HG02885 (cell line): ENCODE results near the gene ADIRF.
"Not testable (repeated sequence)": the region's sequence is repeated elsewhere in the genome, so short reads cannot be mapped to it uniquely, and the experiment has no call there.

Source experiments
- ATAC-seq: cut with Tn5 transposase; IDR thresholded peaks from one replicate; pipeline ENCODE4 v1.9.1; 2021; ENCODE audit warnings: mild to moderate bottlenecking; ENCODE audit not compliant: unreplicated experiment, poor library complexity

The ADIRF gene

GRCh38 chr10:86968271-86968993 lies at the start of gene ADIRF:
TSS of gene ADIRF (plus strand) at chr10:86968482. CDS start at chr10:86968545, 63 bp downstream.
- no peak for ATAC-seq

DNA sequence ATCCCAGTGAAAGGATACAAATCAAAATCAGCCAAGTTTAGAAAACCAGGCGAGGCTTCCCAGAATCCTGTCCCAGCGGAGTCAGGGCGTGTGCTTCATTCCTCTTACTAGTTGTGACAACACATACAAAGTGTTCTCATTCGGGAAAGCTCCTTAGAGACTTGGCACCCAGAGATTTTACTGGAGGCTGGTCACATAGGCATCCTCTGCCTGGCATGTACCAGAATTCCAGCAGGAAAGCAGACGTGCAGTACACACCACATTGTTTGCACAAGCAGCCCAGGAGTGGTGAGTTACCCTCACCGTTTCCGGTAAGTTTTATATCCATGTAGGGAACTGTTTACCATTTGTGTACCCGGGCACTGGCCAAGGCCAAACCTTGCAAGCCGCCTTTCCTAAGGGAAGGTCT lies 45.7 kb upstream of the ADIRF start:
- no peak for ATAC-seq

DNA sequence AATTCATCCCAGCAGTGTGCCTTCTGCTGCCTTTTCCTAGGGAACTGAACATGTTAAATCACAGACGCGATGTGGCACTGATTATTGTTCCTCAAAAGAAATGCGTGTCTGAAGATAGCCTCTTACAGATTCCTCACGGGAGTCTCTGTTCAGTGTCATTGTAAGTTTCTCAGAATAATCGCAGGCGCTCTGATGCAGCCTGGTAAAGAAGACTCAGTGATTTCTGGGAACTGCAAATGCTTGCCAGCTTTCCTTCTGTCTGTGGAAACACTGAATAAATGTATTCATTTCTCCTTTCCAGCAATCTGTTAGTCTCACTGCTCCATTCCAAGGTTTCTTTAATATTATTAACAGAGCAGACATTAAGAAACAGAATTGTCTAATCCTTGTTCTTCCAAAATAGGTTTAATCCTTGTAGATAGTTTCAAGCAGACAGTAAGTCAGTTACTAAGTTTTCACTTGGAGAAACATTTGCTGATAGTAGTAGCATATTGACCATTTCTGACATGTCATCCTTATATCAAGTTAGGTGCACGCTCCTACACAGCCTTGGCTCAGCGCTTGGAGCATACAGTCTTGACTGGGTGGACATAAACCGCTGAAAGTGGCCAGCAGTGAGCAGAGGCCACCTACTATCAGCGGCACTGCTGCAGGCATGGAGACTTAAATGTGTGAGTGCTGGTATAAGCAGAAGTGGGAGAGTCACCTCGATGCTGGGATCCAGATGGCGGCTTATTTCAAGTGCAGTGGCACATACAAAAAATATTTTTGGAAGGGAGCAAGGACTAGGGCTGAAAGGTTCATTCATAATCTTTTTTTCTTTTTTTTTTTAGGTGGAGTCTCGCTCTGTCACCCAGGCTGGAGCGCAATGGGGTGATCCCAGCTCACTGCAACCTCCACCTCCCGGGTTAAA lies 38.6 kb upstream of the ADIRF start:
- no peak for ATAC-seq

DNA sequence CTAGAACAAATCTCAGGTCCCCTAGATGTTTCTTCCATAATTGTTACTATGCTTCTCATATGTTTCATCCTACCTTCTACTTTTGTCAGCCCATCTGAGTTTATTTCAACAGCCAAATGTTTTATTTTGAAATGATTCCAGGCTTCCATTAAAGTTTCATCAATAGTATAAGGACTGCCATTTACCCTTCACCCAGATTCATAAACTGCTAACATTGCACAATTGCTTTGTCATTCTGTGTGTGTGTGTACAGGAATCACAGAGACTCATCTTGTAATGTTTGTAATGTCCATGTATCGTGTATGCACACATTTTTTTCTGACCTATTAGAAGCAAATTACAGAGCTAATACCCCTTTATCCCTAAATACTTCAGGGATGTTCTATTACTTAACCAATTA lies 36.4 kb upstream of the ADIRF start:
- ATAC-seq = no peak

DNA sequence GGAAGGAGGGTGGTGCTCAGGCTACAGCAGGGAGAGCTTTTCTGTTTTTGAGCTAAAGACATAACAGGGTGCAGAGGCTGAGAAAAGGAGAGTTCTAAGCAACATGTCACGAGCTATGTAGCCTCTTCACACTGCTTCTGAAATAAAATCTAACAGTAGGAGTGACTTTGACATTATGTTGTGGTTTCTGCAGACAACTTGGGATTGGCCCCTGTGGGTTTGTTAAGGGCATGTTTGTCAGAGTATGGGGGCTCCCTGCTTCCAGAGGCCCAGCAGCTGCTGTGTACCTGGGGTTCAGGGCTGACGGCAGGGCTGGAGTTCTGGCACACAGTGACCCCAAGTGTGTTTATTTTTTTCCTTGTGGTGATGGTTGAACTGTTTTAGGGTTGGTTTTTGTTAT lies 35.6 kb upstream of the ADIRF start:
- no peak for ATAC-seq

- ATAC-seq = not testable (repeated sequence)
Measured at GRCh38 chr10:86934162-86934711, 34.0 kb upstream of the ADIRF start.

DNA sequence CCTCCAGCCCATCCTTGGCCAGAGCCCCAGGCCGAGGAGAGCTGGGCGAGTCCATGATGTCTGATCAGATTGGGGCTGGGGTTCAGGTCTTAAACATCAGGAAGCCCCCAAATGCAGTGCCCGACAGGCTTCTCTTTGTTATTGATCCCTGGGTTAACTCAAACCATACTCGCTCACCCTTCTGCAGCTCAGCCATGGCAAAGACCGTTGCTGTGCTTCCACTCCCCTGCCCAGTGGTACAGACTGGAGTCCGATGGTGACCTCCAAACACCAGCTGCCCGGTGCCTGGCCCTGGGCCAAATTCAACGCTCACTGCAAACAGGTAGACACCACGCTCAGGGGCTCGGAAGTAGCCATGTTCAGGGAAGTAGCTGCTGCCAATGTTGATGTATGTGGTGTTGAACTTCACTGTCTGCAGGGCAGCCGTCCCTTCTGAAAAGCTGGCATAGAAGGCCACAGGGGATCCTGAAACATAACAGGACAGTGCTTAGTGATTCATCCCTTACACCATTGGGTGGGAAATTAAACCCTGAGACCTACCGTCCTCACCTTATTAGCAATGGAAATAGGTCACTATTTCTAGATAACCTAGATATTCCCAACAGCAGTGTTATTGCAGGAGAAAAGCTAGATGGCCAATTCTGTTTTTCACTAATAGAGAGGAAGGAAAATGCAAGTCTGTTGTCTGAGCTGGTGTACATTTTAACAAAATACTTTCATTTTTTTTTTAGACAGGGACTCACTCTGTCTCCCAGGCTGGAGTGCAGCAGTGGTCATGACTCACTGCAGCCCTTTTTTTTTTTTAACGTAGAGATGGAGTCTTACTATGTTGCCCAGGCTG lies 31.4 kb upstream of the ADIRF start:
- ATAC-seq = no peak

GRCh38 chr10:86937502-86938154 lies 30.7 kb upstream of the ADIRF start:
- no peak for ATAC-seq

GRCh38 chr10:86938260-86938659 lies 30.0 kb upstream of the ADIRF start:
- ATAC-seq = no peak

DNA sequence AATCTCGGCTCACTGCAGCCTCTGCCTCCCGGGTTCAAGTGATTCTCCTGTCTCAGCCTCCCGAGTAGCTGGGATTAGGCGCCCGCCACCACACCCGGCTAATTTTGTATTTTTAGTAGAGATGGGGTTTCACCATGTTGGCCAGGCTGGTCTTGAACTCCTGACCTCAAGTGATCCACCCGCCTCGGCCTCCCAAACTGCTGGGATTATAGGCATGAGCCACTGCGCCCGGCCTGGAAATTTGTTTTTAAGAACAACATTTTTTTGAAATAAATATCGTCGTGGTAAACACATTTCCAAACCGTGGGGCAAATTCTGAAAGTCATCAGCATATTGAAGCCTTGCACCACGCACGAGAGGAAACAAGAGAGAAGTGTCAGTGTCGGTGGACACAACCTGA lies 28.2 kb upstream of the ADIRF start:
- ATAC-seq = not testable (repeated sequence)

- no peak for ATAC-seq
Measured at GRCh38 chr10:86940677-86941076, 27.6 kb upstream of the ADIRF start.

DNA sequence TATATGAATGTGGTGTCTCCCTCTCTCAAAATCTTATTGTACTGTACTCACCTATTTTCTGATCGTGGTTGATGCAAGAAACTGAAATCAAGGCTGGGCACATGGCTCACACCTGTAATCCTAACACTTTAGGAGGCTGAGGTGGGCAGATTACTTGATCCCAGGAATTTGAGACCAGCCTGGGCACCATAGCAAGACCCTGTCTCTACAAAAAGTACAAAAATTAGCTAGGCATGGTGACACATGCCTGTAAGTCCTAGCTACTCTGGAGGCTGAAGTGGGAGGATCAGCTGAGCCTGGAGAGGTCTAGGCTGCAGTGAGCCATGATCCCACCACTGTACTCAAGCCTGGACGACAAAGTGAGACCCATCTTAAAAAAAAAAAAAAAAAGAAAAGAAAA lies 26.9 kb upstream of the ADIRF start:
- ATAC-seq = no peak

- ATAC-seq = no peak
Measured at GRCh38 chr10:86941991-86942421, 26.3 kb upstream of the ADIRF start.

- ATAC-seq = no peak
Measured at GRCh38 chr10:86942441-86943315, 25.6 kb upstream of the ADIRF start.

DNA sequence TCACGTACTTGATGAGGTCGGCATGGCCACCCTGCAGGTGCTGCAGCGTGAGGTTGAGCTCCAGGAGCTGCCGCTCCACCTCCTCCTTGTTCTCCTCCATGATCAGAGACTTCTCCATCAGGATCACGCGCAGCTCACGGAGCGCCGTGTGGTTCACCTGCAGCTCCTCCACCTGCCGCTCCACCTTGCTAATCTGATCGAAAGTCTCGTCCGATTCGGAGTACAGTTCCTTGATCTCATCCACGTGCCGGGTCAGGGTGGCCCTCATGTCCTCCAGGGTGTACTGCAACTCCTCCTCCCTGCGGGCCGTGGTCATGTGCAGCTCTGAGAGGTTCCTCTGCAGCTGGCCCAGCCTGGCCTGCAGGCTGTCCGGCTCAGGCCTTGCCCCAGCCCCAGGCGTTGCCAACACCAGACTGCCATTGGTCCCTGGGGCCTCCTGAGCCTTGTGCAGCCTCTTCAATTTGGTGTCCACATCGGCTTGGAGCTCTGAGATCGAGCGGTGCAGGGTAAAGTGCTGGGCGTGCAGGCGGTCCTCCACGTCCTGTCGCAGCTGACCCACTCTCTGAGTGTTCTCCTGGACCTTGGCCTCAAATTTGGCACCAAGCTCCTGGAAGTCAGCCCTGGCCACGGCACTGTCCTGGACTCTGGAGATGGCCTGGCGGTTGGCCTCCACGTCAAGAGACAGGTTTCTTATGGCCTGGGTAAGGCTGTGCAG lies 24.8 kb upstream of the ADIRF start:
- no peak for ATAC-seq

- no peak for ATAC-seq
Measured at GRCh38 chr10:86944031-86944419, 24.3 kb upstream of the ADIRF start.

- no peak for ATAC-seq
Measured at GRCh38 chr10:86944471-86944870, 23.8 kb upstream of the ADIRF start.

GRCh38 chr10:86944907-86945306 lies 23.4 kb upstream of the ADIRF start:
- ATAC-seq = no peak
